ENCODE data around the gene APBB2. TPM values are rescaled to one million over a fixed set of nuclear protein-coding genes. Genes with fewer than 3 reads are reported as not detected.

The APBB2 gene
- total and polyA plus RNA-seq, 2 of the 8 experiments (the other 6 are each of a cell fraction or from before 2014, with no cell fraction given), result 58.7 to 59.4 TPM

DNA sequence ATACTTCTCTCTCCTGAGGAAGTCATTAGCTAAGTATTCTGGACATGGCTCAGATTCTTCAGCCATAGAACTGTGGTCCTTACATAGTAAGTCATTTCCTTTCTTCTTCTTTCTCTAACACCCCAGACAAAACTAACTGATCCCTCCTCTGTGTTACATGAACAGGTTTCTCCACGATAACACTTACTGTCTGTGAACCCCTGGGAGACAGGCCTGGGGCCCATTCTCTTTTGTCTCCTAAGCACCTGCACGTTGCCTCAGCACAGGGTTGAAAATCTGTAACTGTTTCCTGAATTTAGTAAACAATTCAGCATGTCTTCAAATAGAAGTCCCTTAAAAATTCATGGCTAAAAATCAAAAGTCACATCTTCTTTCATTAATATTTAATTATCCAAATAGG lies 24.7 kb downstream of the APBB2 start:
- Histone ChIP-seq H3K18ac (ENCODE audit: extremely low read depth, low read length) (no peak overlapping the region), H3K4me1 (replicated peaks in 1 of 4; ENCODE audit: control insufficient read depth in 3 of 4, insufficient read depth in 4 of 4, low read length in 3 of 4) (peaks cover 0 to 5% (median 1%) of the 10 kb centered on the region in 4 experiments; a peak in 2 of 7 replicates), H3K79me2 (ENCODE audit: control insufficient read depth in 1 of 2, insufficient read depth in 2 of 2, low read length in 2 of 2) (peaks cover 3 to 74% of the 10 kb centered on the region in 2 experiments; a peak in 3 of 4 replicates), H3K27me3 (replicated peaks in 1 of 4; ENCODE audit: control insufficient read depth in 3 of 4, extremely low read depth in 1 of 4, insufficient read depth in 3 of 4, low read length in 3 of 4) (no peaks in the 10 kb centered on the region), H4K91ac (replicated peaks; ENCODE audit: insufficient read length, low read length) (no peak overlapping the region), H4K20me1 (replicated peaks in 1 of 2; ENCODE audit: control insufficient read depth in 1 of 2, insufficient read depth in 2 of 2, low read length in 2 of 2) (no peaks in the 10 kb centered on the region), H3K4me3 (ENCODE audit: extremely low read depth in 1 of 4, insufficient read depth in 2 of 4, low read depth in 3 of 4, low read length in 4 of 4) (no peak overlapping the region), H2BK20ac (ENCODE audit: low read length) (no peak overlapping the region), H3K9ac (replicated peaks in 1 of 4; ENCODE audit: extremely low read depth in 1 of 4, low read depth in 3 of 4, low read length in 3 of 4) (no peak overlapping the region), H3K23me2 (ENCODE audit: low read depth, low read length) (no peaks in the 10 kb centered on the region), H4K5ac (ENCODE audit: insufficient read length, low read depth, low read length) (no peak overlapping the region), H2BK15ac (ENCODE audit: low read length) (no peak overlapping the region), H2AFZ (ENCODE audit: low read length) (no peak overlapping the region), H3K14ac (ENCODE audit: insufficient read length) (no peak overlapping the region), H2BK120ac (replicated peaks; ENCODE audit: low read depth, low read length) (no peak overlapping the region), H4K8ac (ENCODE audit: extremely low read depth, insufficient read depth, low read length) (no peak overlapping the region), H2BK12ac (ENCODE audit: low read depth, low read length) (no peak overlapping the region), H3K4me2 (ENCODE audit: insufficient read depth in 1 of 2, low read depth in 2 of 2, low read length in 2 of 2) (no peak overlapping the region), H3K27ac (ENCODE audit: low read depth, low read length) (no peak overlapping the region), H3K79me1 (ENCODE audit: low read depth, low read length) (peaks cover 2% of the 10 kb centered on the region; the same call in 1 of the 2 replicates), H3K36me3 (ENCODE audit: control insufficient read depth in 2 of 4, insufficient read depth in 4 of 4, low read length in 3 of 4) (no peaks in the 10 kb centered on the region), H3K9me3 (ENCODE audit: insufficient read depth in 2 of 2, low read depth in 1 of 2, low read length in 1 of 2) (no peaks in the 10 kb centered on the region), H3K23ac (ENCODE audit: insufficient read length) (no peak overlapping the region), H2AK5ac (ENCODE audit: low read depth, low read length) (no peak overlapping the region), H2BK5ac (ENCODE audit: low read depth, low read length) (no peak overlapping the region), H3K56ac (replicated peaks; ENCODE audit: insufficient read length, low read depth, low read length) (no peak overlapping the region), H3K4ac (replicated peaks; ENCODE audit: insufficient read length, low read depth, low read length) (no peak overlapping the region)
- FAIRE-seq (peak; percentile 60), DNase-seq (ENCODE audit: low read depth in 1 of 2, low spot score in 2 of 2) (no peak)
- no peak for TF ChIP-seq SUZ12 (IDR thresholded peaks at IDR 0.05; ENCODE audit: low read length)
- no peak for TF ChIP-seq YY1 (IDR thresholded peaks at IDR 0.05; ENCODE audit: low read depth, low read length)
- no peak for TF ChIP-seq CREB1 (IDR thresholded peaks at IDR 0.05)
- no peak for TF ChIP-seq FOSL1 (IDR thresholded peaks at IDR 0.05; ENCODE audit: insufficient read depth, low read depth, low read length)
- no peak for TF ChIP-seq GTF2F1 (IDR thresholded peaks at IDR 0.05; ENCODE audit: borderline replicate concordance, low read depth, low read length)
- no peak for TF ChIP-seq BCL11A (IDR thresholded peaks at IDR 0.05; ENCODE audit: low read depth in 2 of 2, low read length in 2 of 2)
- TF ChIP-seq CEBPB (IDR thresholded peaks at IDR 0.05; ENCODE audit: low read depth, low read length), result no peak
- TF ChIP-seq EZH2 (IDR thresholded peaks at IDR 0.05; ENCODE audit: low read depth, low read length, severe bottlenecking), result no peak
- TF ChIP-seq SIN3A (conservative IDR thresholded peaks at IDR 0.05 in 1 of 2, IDR thresholded peaks at IDR 0.05 in 1 of 2; ENCODE audit: low read depth in 1 of 2, low read length in 2 of 2), result no peak
- WGBS, 2 experiments (ENCODE audit: extremely low coverage in 1 of 2, insufficient coverage in 1 of 2, insufficient read length in 1 of 2, insufficient replicate concordance in 2 of 2, low coverage in 1 of 2, low lambda C conversion rate in 2 of 2, missing lambda C conversion rate in 1 of 2), result 71% methylated on average over 2 of the region's 2 CpGs; no CpG with 5 or more reads in 1 of the 2 experiments
- ChIA-PET CTCF (ENCODE audit: partially characterized antibody) (interaction anchor here (1.5 to 2.5 kb wide), 2 partner anchors 23 to 210 kb away, joined by 5 to 7 read pairs; no protein-coding TSS in a partner anchor), POLR2A (ENCODE audit: partially characterized antibody) (interaction anchor here (1.5 kb wide), 1 partner anchor 21 kb away, joined by 3 read pairs; no protein-coding TSS in a partner anchor)

All from H1 (cell line).